Measurements from ENCODE around the gene ACP4.

Gene ACP4

DNA sequence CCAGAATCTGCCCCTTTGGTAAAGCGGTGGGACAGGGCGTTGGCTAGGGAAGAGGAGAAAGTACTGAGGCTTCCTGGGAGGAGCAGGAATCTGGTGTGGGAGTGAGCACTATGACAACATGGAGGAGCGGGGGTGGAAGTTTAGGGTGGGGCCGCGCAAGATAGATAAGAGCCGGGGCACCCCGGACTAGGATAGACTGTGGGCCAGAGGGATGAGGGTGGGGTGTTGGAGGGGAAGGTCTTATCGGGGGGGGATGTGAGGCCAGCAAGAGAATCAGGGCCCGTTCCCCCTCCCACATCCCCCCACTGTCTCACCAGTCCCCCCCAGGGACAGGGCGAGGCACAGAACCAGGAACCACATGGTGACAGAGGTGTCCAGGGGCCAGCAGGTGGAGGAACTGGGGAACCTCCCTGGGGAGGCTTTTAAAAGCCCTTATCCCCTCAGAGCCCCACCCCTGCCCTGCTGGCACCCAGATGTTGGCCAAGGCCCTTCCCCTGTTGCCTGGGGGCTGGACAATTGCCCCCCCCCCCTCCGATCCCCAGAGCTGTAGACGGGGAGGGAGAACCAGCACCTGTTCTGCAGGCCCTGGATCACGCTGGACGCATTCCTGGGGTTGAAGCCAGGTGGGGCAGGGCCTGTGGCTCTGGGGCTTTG is 33.3 kb downstream of the ACP4 start, which contains the start of gene KLK1:
TSS of gene KLK1 (minus strand) at position 399 of the 654 bp plus-strand sequence. CDS start at position 360, 39 bp downstream.
- no peak for DNase-seq (ENCODE audit: low spot score)

GRCh38 chr19:50826492-50827240 is 36.5 kb downstream of the ACP4 start:
- no peak for DNase-seq (ENCODE audit: low spot score)

- DNase-seq (ENCODE audit: low spot score): no peak
These were observed 37.3 kb downstream of the ACP4 start for GRCh38 chr19:50827476-50827875.

- DNase-seq (ENCODE audit: low spot score): no peak
These were observed 39.6 kb downstream of the ACP4 start for GRCh38 chr19:50829801-50830200.

GRCh38 chr19:50830266-50831025 is 40.2 kb downstream of the ACP4 start:
- no peak for DNase-seq (ENCODE audit: low spot score)

- no peak for DNase-seq (ENCODE audit: low spot score)
These were observed 40.8 kb downstream of the ACP4 start for GRCh38 chr19:50831026-50831396.

DNA sequence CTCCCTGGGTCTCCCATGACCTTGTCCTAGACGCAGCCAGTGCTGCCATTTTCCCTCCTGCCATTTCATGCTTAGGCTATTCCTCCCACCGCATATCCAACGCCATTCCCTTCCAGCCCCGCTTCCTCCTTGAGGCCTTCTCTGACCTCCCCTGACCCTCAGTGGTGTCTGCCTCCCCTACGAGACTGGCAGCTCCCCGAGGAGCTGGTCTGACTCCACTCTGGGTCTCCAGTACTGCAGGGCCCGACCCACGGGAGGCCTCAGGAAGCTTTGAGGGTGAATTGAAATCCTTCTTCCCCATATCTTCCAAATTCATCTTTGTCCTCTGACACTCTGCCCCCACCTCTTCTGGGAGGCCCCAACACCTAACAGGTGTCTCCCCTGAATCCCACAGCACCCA is 42.5 kb downstream of the ACP4 start:
- no peak for DNase-seq (ENCODE audit: low spot score)

DNA sequence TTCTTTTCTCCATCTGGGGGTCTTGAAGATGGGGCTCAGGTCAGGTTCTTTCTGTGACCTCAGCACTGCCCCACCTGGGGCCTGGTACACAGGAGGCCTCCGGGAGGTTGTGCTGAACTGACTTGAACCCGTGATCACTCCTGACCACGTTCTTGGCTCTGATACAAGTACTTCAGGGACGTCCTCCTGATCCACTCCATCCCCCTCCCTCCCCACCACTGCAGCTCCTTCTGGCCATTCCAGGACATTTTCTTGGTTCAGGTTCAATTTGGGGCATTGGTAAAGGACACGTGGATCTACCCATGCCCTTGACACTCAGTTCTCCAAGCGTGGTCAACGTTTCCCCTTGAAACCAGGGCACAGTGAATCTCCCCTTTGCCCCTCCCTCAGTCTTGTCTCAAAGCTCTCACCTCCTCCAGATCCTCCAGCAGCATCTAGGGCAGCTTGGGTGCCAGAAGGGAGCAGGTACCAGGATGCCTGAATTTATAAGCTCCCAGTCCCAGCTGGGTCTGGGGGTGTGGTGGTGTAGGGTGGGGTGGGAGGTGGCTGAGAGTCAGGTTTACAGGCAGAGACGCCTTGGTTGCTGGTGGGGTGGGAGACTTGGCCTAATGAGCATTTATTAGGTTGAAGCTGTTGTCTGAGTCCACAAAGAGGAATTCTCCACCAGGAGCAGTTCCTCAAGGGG is 43.0 kb downstream of the ACP4 start, which contains the start of gene KLK15:
TSS of gene KLK15 (minus strand) at position 458 of the 685 bp plus-strand sequence. CDS start 2,082 bp downstream, outside the sequence.
- DNase-seq (ENCODE audit: low spot score): no peak

- no peak for DNase-seq (ENCODE audit: low spot score)
These were observed 43.6 kb downstream of the ACP4 start for GRCh38 chr19:50833802-50834167.

DNA sequence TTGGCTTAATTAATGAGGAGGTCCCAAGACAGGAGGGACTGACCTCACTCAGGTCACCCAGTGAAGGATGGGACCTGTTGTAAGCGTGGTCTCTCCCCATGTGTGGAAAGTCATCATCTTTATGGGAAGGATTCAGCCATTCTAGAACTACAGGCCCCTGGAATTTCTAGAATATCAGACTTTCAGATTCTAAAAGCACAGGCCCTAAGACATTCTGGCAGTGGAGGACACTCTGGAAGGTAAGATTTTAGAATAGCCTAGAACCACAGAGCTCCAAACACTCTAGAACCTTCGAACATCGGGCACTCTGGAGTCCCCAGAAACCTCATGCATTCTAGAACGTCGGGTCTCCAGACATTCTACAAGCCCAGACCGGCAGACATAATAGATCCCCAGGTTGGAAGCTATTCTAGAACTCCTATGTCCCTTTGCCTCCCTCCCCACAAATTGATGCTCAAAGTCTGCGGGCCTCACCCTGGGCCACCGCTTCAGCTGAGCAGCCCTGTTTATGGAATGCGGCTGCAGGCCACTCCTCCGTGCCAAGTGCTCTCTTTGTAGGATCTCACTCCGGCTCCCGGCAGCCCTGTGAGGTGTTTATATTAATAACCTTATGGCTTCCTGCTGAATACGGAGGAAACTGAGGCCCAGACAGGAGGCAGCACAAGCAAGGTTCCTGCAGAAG is 45.0 kb downstream of the ACP4 start:
- DNase-seq (ENCODE audit: low spot score): no peak

DNA sequence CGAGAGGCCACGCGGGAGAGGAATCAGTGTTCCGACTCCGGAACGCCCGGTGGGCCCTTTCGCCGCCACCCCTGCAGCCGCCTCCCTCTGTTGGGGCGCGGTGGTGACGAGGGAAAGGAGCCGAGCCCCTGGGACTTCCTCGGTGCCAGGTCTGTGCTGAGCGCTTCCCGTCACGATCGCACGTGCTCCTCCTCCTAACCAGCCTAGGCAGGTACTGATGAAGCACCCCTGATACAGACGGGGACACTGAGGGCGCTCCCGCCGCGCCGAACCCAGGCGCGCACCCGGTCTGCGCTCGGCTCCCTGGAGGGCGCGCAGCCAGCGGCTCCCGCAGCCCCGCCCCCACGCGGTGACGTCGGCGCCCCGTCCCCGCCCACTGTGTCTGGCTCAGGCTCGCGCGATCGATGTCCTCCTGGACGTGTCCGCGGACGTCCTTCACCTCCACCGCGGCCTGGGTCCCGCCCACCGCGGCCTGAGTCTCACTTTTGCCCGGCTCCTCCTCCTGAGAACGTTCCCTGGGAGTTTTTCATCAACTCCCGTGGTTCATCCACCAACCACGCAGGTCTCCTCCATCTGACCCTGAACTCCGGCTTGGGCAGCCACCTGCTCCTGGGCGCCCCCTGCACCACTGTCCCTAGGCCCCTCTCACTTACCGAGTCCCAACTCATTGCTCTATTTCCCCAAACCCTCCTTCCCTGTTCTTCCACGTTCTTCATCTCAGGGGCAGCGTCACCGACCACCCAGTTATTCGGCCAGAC is 45.7 kb downstream of the ACP4 start:
- DNase-seq (ENCODE audit: low spot score): peak; percentile 47

- DNase-seq (ENCODE audit: low spot score): no peak
These were observed 46.5 kb downstream of the ACP4 start for GRCh38 chr19:50836543-50837195.

DNA sequence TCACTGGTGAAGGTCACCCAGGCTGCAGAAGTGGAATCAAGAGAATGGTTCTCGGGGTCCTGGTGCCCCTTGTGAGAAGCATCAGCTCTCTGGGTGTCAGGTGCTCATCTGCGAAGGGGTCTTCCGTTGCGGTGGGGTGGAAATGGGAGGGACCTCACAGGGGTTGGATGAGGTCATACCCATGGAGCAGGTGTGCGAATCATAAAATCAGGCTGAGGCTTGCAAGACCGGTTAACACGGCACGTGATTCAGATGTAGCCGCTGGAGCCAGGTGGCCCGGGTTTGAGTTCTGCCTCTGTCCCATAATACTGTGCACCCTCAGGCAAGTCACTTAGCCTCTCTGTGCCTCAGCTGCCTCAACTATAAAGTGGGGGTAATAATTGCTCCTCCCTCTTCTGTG is 47.1 kb downstream of the ACP4 start:
- no peak for DNase-seq (ENCODE audit: low spot score)

GRCh38 chr19:50838239-50838638 is 48.0 kb downstream of the ACP4 start:
- DNase-seq (ENCODE audit: low spot score): no peak

DNA sequence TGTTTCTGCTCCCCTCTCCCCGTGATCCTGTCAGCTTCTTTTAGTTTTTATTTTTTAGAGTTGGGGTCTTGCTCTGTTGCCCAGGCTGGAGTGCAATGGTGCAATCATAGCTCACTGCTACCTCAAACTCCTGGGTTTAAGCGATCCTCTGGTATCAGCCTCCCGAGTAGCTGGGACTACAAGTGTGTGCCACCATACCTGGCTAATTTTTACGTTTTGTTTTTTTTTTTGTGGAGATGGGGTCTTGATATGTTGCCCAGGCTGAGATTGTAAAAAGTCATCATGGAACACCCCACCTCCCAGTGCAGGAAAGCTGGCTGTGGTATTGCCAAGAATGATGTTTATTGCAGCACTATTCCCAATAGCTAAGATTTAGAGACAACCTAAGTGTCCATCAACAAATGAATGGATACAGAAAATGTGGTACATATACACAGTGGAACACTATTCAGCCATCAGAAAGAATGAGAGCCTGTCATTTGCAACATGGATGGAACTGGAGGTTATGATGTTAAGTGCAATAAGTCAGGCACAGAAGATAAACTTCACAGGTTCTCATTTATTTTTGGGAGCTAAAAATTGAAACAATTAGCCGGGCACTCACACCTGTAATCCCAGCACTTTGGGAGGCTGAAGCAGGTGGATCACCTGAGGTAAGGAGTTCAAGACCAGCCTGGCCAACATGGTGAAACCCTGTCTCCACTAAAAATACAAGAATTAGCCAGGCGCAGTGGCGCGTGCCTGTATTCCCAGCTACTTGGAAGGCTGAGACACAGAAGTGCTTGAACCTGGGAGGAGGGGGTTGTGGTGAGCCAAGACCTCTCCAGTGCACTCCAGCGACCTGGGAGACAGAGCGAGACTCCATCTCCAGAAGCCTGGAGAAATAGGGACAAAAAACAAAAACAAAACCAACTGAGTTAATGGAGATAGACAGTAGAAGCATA is 49.8 kb downstream of the ACP4 start:
- no peak for DNase-seq (ENCODE audit: low spot score)

DNA sequence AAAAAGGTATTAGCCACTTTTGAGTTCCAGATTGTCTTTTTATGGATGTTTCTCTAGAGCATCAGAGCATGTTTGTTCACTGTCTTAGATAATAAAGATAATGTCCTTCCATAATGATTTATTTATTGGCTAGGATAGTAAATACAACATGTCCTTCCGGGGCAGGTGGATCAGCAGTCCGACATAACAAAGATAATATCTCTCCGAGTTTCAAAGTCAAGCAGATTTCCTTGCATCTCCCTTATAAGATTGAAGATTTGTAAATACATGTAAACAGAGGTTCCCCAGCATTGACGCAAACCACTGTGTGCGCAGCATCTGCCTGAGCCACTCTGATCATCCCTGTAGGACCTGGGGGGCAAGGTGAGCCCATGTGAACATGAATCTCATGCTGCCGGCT is 51.9 kb downstream of the ACP4 start:
- no peak for DNase-seq (ENCODE audit: low spot score)

- no peak for DNase-seq (ENCODE audit: low spot score)
These were observed 53.0 kb downstream of the ACP4 start for GRCh38 chr19:50843205-50843604.

DNA sequence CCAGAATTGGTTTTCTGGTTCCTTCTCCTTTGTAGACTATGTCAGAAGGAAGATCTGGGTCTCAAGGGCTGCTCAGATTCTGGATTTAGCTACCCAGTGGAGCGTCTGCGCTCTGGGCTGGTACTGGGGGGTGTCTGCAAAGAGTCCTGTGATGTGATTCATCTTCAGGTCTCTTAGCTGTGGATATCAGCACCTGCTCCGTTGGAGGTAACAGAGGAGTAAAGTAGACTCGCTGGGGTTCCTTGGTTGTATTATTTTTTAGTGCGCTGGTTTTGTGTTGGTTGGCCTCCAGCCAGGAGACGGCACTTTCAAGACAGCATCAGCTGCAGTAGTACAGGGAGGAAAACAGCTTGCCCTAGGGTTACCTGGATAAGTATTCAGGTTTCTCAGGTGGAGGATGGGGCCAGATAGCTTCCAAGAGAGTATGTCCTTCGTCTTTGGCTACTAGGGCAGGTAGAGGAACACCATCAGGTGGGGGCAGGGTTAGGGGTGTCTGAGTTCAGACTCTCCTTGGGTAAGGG is 53.5 kb downstream of the ACP4 start:
- no peak for DNase-seq (ENCODE audit: low spot score)

Data from CD4-positive, alpha-beta T cell treated with Interleukin-2 at 100 ng/mL for 4 hours (primary cell).